Ishikawa (cell line): Measurements from ENCODE around the gene ELMO1.

Source experiments
- CEBPB ChIP-seq: IDR thresholded peaks from 2 replicates; pipeline ENCODE4 v1.6.1; 2012
- CREB1 ChIP-seq: IDR thresholded peaks from 2 replicates; pipeline ENCODE4 v1.6.1; 2012; ENCODE audit warnings: low read depth
- EGR1 ChIP-seq: IDR thresholded peaks from 2 replicates; pipeline ENCODE4 v1.6.1; 2012
- EP300 ChIP-seq: IDR thresholded peaks from 2 replicates; pipeline ENCODE4 v1.6.1; 2012; ENCODE audit warnings: borderline replicate concordance
- FOXM1 ChIP-seq: IDR thresholded peaks from 2 replicates; pipeline ENCODE4 v1.6.1; 2012; ENCODE audit warnings: low read depth, borderline replicate concordance
- NFIC ChIP-seq: IDR thresholded peaks from 2 replicates; pipeline ENCODE4 v1.6.1; 2012
- RAD21 ChIP-seq: IDR thresholded peaks from 2 replicates; pipeline ENCODE4 v1.6.1; 2012; ENCODE audit warnings: low read depth
- TAF1 ChIP-seq: IDR thresholded peaks from 2 replicates; pipeline ENCODE4 v1.6.1; 2012; ENCODE audit warnings: low read depth, mild to moderate bottlenecking
- TCF12 ChIP-seq: IDR thresholded peaks from 2 replicates; pipeline ENCODE4 v1.6.1; 2012; ENCODE audit warnings: low read depth
- TEAD4 ChIP-seq: IDR thresholded peaks from 2 replicates; pipeline ENCODE4 v1.6.1; 2012
- YY1 ChIP-seq: IDR thresholded peaks from 2 replicates; pipeline ENCODE4 v1.6.1; 2012; ENCODE audit warnings: low read depth
- ZBTB7A ChIP-seq: IDR thresholded peaks from 2 replicates; pipeline ENCODE4 v1.6.1; 2012; ENCODE audit warnings: low read depth
- TF ChIP-seq, protein P1 (sequence below): IDR thresholded peaks from 2 replicates; pipeline ENCODE4 v1.6.1; 2012
- TF ChIP-seq, protein P2 (sequence below): IDR thresholded peaks from 2 replicates; pipeline ENCODE4 v1.6.1; 2012
- TF ChIP-seq, protein P3 (sequence below): IDR thresholded peaks from 2 replicates; pipeline ENCODE4 v1.6.1; 2012; ENCODE audit warnings: low read depth, mild to moderate bottlenecking

Gene ELMO1

DNA sequence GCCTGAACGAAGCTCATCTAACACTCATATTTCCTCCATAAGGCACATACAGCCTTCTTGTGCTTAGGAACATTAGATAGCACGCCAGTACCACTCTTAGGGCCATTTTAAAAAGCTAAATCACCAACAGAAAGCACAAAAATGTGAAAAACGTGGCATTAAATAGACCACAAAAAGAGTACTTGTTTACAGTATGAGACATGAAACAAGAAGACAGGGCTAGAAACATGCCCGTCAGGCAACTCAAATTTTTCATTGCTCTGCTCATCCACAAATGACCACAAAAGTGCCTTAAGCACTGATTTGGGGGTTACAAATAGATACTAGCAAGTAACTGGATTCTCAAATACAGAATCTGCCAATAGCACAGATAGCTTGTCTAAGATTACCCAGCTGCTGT lies 67.8 kb downstream of the ELMO1 start:
- TF ChIP-seq, protein P1, sequence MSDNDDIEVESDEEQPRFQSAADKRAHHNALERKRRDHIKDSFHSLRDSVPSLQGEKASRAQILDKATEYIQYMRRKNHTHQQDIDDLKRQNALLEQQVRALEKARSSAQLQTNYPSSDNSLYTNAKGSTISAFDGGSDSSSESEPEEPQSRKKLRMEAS = no peak
- TF ChIP-seq CEBPB (no peak), FOXM1 (no peak), ZBTB7A (no peak), TCF12 (no peak), EGR1 (no peak), TEAD4 (no peak), RAD21 (no peak), TAF1 (no peak), NFIC (no peak), EP300 (no peak), YY1 (no peak), CREB1 (no peak)
- TF ChIP-seq, protein P2, sequence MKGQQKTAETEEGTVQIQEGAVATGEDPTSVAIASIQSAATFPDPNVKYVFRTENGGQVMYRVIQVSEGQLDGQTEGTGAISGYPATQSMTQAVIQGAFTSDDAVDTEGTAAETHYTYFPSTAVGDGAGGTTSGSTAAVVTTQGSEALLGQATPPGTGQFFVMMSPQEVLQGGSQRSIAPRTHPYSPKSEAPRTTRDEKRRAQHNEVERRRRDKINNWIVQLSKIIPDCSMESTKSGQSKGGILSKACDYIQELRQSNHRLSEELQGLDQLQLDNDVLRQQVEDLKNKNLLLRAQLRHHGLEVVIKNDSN = no peak
- TF ChIP-seq, protein P3, sequence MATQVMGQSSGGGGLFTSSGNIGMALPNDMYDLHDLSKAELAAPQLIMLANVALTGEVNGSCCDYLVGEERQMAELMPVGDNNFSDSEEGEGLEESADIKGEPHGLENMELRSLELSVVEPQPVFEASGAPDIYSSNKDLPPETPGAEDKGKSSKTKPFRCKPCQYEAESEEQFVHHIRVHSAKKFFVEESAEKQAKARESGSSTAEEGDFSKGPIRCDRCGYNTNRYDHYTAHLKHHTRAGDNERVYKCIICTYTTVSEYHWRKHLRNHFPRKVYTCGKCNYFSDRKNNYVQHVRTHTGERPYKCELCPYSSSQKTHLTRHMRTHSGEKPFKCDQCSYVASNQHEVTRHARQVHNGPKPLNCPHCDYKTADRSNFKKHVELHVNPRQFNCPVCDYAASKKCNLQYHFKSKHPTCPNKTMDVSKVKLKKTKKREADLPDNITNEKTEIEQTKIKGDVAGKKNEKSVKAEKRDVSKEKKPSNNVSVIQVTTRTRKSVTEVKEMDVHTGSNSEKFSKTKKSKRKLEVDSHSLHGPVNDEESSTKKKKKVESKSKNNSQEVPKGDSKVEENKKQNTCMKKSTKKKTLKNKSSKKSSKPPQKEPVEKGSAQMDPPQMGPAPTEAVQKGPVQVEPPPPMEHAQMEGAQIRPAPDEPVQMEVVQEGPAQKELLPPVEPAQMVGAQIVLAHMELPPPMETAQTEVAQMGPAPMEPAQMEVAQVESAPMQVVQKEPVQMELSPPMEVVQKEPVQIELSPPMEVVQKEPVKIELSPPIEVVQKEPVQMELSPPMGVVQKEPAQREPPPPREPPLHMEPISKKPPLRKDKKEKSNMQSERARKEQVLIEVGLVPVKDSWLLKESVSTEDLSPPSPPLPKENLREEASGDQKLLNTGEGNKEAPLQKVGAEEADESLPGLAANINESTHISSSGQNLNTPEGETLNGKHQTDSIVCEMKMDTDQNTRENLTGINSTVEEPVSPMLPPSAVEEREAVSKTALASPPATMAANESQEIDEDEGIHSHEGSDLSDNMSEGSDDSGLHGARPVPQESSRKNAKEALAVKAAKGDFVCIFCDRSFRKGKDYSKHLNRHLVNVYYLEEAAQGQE = no peak

DNA sequence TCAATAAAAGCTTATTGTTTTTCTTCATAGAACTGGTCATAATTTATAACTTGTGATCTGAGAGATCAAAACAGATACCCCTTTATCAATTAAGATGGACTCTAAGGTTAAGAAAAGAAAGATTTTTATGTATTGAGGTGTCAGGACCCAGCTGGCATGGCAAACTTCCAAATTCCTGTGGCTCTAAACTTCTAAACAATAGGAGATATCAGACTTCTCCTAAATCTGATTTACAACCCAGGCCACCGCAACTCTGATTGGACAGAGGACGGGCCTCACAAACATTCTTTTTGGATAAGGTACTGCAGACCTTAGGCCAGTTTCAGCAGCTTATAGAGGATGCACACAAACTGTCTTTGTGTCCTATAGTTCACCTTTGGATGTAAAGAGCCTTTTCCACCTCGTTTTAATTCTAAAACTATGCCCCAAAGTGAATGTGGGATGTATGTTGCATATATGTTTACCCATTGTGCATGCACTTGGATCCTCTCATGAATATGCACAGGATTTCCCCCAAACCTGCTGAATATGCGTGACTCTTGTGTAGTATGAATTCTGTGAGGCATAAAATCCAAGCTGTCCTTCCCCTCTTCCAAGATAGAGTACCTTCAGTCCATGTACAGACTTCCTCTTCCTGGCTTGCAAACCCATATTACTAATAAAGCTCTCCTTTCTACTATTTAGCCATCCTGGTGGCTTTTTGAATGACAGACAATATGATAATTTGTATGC lies 69.0 kb downstream of the ELMO1 start:
- no peak for TF ChIP-seq CREB1
- no peak for TF ChIP-seq TAF1
- TF ChIP-seq TCF12 = no peak
- no peak for TF ChIP-seq NFIC
- TF ChIP-seq, protein P2 = no peak
- TF ChIP-seq FOXM1 = no peak
- TF ChIP-seq, protein P1 = no peak
- no peak for TF ChIP-seq YY1
- no peak for TF ChIP-seq ZBTB7A
- no peak for TF ChIP-seq CEBPB
- TF ChIP-seq EGR1 = no peak
- TF ChIP-seq, protein P3 = no peak
- no peak for TF ChIP-seq RAD21

DNA sequence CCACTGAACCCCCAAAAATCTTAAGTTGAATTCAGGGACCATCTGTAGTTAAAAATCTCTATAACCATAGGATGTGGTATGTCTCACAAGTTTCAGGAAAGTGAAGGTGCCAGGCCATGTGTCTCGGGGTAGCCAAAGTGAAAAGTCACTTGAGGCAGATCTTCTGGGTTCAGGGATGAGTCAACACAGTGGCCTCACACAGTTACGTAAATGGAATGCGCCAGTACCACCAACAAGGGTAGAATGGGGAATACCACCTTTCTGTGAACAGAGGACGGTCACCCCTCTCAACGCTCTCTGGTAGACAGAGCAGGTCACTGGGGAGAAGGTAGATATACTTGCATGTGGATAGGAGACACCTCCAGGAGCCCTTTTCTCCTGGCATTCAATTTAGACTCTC lies 71.4 kb downstream of the ELMO1 start:
- TF ChIP-seq, protein P1 = no peak
- TF ChIP-seq CEBPB = no peak

DNA sequence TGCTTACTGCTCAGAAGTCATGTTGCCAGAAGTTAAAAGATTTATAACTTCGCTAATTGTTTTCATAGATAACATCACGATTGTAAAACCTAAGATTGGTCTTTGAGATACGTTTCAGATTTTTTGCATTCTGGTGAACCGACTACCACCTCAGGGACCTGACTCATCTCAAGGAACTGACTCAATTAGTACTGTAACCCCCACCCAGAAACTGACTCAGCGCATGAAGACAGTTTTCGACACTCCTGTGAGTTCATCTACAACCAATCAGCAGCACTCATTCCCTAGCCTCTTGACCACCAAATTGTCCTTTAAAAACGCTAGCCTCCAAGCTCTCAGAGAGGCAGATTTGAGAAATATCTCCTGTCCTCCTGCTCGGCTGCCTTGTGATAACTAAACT lies 72.3 kb downstream of the ELMO1 start:
- no peak for TF ChIP-seq YY1

DNA sequence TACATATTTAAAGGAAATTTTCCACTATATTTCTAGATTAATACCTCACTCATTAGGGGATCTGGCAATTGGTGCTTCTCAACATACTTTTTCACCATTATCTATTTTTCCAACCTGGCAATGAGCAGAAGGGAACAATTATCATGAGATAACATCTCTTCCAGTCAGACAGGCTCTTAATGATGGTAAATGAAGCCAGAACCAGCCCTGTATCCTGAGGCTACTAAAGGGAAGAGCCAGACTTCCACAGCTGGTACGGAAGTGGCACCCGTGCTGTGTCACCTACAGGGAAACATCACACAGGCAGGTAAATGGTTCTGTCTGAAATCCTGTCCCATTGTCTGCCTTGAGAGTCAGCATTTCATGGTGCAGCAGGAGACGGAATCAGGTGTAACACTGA lies 75.9 kb downstream of the ELMO1 start:
- TF ChIP-seq YY1 (no peak), TCF12 (no peak), TAF1 (no peak), RAD21 (no peak), TEAD4 (no peak), FOXM1 (no peak), CEBPB (no peak), ZBTB7A (no peak)
- TF ChIP-seq, protein P2 = no peak
- TF ChIP-seq, protein P1 = no peak

DNA sequence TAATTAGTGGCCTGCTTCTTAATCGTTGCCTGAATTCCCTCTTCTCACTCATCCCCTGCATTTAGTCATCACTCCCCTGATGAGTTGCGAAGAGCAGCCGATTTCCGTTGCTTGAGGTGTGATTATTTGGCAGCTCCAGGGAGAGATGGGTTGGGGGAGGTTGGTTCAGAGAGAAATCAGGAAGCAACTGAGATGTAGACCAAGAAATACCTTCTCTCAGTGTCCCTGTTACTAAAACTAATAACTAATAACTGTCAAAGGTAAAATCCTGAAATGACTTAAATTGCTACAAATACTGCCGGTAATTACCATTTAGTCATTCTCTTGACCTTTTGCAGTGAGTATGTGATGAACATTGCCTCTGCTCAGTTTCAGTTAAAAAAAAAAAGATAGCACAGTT lies 76.9 kb downstream of the ELMO1 start:
- no peak for TF ChIP-seq EGR1
- TF ChIP-seq ZBTB7A = no peak
- no peak for TF ChIP-seq EP300
- no peak for TF ChIP-seq TEAD4
- TF ChIP-seq FOXM1 = no peak
- TF ChIP-seq CEBPB = no peak
- TF ChIP-seq YY1 = no peak
- no peak for TF ChIP-seq TCF12
- no peak for TF ChIP-seq TAF1
- TF ChIP-seq RAD21 = no peak
- TF ChIP-seq, protein P1 = no peak
- TF ChIP-seq CREB1 = no peak
- TF ChIP-seq NFIC = no peak
- TF ChIP-seq, protein P3 = no peak
- TF ChIP-seq, protein P2 = no peak
